ENCODE data around the gene SLC12A8. TPM values are rescaled to one million over a fixed set of nuclear protein-coding genes. Genes with fewer than 3 reads are reported as not detected.

SLC12A8 gene
- total RNA-seq, 1 experiment from 2014 or later: 30.7 TPM

GRCh38 chr3:125143538-125143937 lies 69.0 kb downstream of the SLC12A8 start:
- Histone ChIP-seq H4K20me1 (ENCODE audit: insufficient read depth) (no peaks in the 10 kb centered on the region), H3K36me3 (ENCODE audit: low read depth) (no peaks in the 10 kb centered on the region), H3K27me3 (ENCODE audit: insufficient read depth, low read depth) (no peaks in the 10 kb centered on the region), H3F3A (ENCODE audit: insufficient read depth, low read depth) (no peaks in the 10 kb centered on the region), H3K9me3 (ENCODE audit: insufficient read depth, low read depth) (no peaks in the 10 kb centered on the region), H3K4me3 (no peak overlapping the region), H3K4me1 (replicated peaks; ENCODE audit: insufficient read depth) (no peaks in the 10 kb centered on the region), H3K27ac (no peak overlapping the region), H2AFZ (no peak overlapping the region), H3K79me2 (ENCODE audit: low read depth) (no peaks in the 10 kb centered on the region), H3K9me2 (ENCODE audit: insufficient read depth) (no peaks in the 10 kb centered on the region), H3K4me2 (no peak overlapping the region)
- ChIA-PET CTCF (interaction anchor here (1.0 kb wide), 1 partner anchor 15 kb away, joined by 3 read pairs; no protein-coding TSS in a partner anchor), POLR2A (ENCODE audit: unreplicated experiment) (interaction anchor here (0.6 to 0.7 kb wide), 3 partner anchors 14 to 231 kb away, joined by 4 to 5 read pairs (median 4); partner anchors contain the start of gene ZNF148)
- intact Hi-C loops (cut with micrococcal nuclease; ENCODE audit: unreplicated experiment): loop anchor here (5.0 kb wide), 2 partner anchors 69 to 81 kb away; partner anchors contain the start of gene SLC12A8
- no peak for TF ChIP-seq EZH2 (IDR thresholded peaks at IDR 0.05; ENCODE audit: low read depth)
- TF ChIP-seq CTCF (conservative IDR thresholded peaks at IDR 0.05): no peak
- DNase-seq: peak in 1 of 2 experiments; percentile 42
- TSS peak; percentile 17 for BruUV-seq (replicated peaks)

- CTCF ChIA-PET: no interaction called here
- BruUV-seq (replicated peaks): no TSS peak
- intact Hi-C loops (cut with micrococcal nuclease; ENCODE audit: unreplicated experiment): loop anchor here (5.0 kb wide), 2 partner anchors 69 to 81 kb away; partner anchors contain the start of gene SLC12A8
Observed at GRCh38 chr3:125142940-125143339, 69.6 kb downstream of the SLC12A8 start.

GRCh38 chr3:125142420-125142778 lies 70.1 kb downstream of the SLC12A8 start:
- BruUV-seq (replicated peaks): no TSS peak
- Histone ChIP-seq H3K27me3 (ENCODE audit: insufficient read depth, low read depth) (no peaks in the 10 kb centered on the region), H3K9me2 (ENCODE audit: insufficient read depth) (no peaks in the 10 kb centered on the region), H3K79me2 (ENCODE audit: low read depth) (no peaks in the 10 kb centered on the region), H3K4me1 (replicated peaks; ENCODE audit: insufficient read depth) (peaks cover 6% of the 10 kb centered on the region), H3F3A (ENCODE audit: insufficient read depth, low read depth) (peaks cover 7% of the 10 kb centered on the region; the same call in 1 of the 2 replicates), H3K4me3 (no peak overlapping the region), H2AFZ (no peak overlapping the region), H3K36me3 (ENCODE audit: low read depth) (no peaks in the 10 kb centered on the region), H3K27ac (no peak overlapping the region), H3K9me3 (ENCODE audit: insufficient read depth, low read depth) (no peaks in the 10 kb centered on the region), H4K20me1 (ENCODE audit: insufficient read depth) (no peaks in the 10 kb centered on the region), H3K4me2 (no peak overlapping the region)
- no peak for DNase-seq
- ChIA-PET CTCF (no interaction called here), POLR2A (ENCODE audit: unreplicated experiment) (interaction anchor here (0.7 kb wide), 1 partner anchor 36 kb away, joined by 5 read pairs; no protein-coding TSS in a partner anchor)
- TF ChIP-seq EZH2 (IDR thresholded peaks at IDR 0.05; ENCODE audit: low read depth): no peak
- intact Hi-C loops (cut with micrococcal nuclease; ENCODE audit: unreplicated experiment): loop anchor here (5.0 kb wide), 2 partner anchors 70 to 80 kb away; partner anchors contain the start of gene SLC12A8

More at GRCh38 chr3:125142940-125143339, 69.6 kb downstream of the SLC12A8 start:
- H3F3A ChIP-seq (ENCODE audit: insufficient read depth, low read depth): peaks cover 2% of the 10 kb centered on the region; the same call in 1 of the 2 replicates
- H3K36me3 ChIP-seq (ENCODE audit: low read depth): no peaks in the 10 kb centered on the region
- no peaks in the 10 kb centered on the region for H3K79me2 ChIP-seq (ENCODE audit: low read depth)
- H4K20me1 ChIP-seq (ENCODE audit: insufficient read depth): no peaks in the 10 kb centered on the region
- TF ChIP-seq EZH2 (IDR thresholded peaks at IDR 0.05; ENCODE audit: low read depth): no peak
- no peak for TF ChIP-seq CTCF (conservative IDR thresholded peaks at IDR 0.05)
- no peaks in the 10 kb centered on the region for H3K27me3 ChIP-seq (ENCODE audit: insufficient read depth, low read depth)
- no peak overlapping the region for H3K27ac ChIP-seq
- H3K4me1 ChIP-seq (replicated peaks; ENCODE audit: insufficient read depth): peaks cover under 1% of the 10 kb centered on the region; the same call in 1 of the 2 replicates
- no peaks in the 10 kb centered on the region for H3K9me2 ChIP-seq (ENCODE audit: insufficient read depth)
- no peak for DNase-seq
- H2AFZ ChIP-seq: no peak overlapping the region
- no peak overlapping the region for H3K4me3 ChIP-seq
- POLR2A ChIA-PET (ENCODE audit: unreplicated experiment): no interaction called here
- no peak overlapping the region for H3K4me2 ChIP-seq
- no peaks in the 10 kb centered on the region for H3K9me3 ChIP-seq (ENCODE audit: insufficient read depth, low read depth)

Measured in PC-9 (cell line).